Measurements from ENCODE around the gene ANKFN1.

The ANKFN1 gene

GRCh38 chr17:56175299-56175955 is 22.2 kb downstream of the ANKFN1 start:
- TF ChIP-seq, protein P1, sequence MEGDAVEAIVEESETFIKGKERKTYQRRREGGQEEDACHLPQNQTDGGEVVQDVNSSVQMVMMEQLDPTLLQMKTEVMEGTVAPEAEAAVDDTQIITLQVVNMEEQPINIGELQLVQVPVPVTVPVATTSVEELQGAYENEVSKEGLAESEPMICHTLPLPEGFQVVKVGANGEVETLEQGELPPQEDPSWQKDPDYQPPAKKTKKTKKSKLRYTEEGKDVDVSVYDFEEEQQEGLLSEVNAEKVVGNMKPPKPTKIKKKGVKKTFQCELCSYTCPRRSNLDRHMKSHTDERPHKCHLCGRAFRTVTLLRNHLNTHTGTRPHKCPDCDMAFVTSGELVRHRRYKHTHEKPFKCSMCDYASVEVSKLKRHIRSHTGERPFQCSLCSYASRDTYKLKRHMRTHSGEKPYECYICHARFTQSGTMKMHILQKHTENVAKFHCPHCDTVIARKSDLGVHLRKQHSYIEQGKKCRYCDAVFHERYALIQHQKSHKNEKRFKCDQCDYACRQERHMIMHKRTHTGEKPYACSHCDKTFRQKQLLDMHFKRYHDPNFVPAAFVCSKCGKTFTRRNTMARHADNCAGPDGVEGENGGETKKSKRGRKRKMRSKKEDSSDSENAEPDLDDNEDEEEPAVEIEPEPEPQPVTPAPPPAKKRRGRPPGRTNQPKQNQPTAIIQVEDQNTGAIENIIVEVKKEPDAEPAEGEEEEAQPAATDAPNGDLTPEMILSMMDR (IDR thresholded peaks at IDR 0.05): no peak
- intact Hi-C loops (cut with DNase I; ENCODE audit: low total_unique reads): no loop called here
- no peak for DNase-seq
- Histone ChIP-seq H3K4me1 (peaks cover 0 to 7% (median 0%) of the 10 kb centered on the region in 4 donors), H3K27me3 (no peaks in the 10 kb centered on the region), H3K9me3 (no peaks in the 10 kb centered on the region), H3K4me3 (no peak overlapping the region), H3K27ac (no peak overlapping the region), H3K36me3 (no peaks in the 10 kb centered on the region)

GRCh38 chr17:56176091-56176490 is 22.8 kb downstream of the ANKFN1 start:
- no peak overlapping the region for H3K27ac ChIP-seq
- intact Hi-C loops (cut with DNase I; ENCODE audit: low total_unique reads): no loop called here
- no peak for DNase-seq
- TF ChIP-seq, protein P1 (IDR thresholded peaks at IDR 0.05): no peak
- H3K9me3 ChIP-seq: no peaks in the 10 kb centered on the region
- no peaks in the 10 kb centered on the region for H3K36me3 ChIP-seq
- no peaks in the 10 kb centered on the region for H3K27me3 ChIP-seq
- no peak overlapping the region for H3K4me3 ChIP-seq
- H3K4me1 ChIP-seq: peaks cover 0 to 7% (median 0%) of the 10 kb centered on the region in 4 donors

- no peak for DNase-seq
- Histone ChIP-seq H3K4me3 (no peak overlapping the region), H3K27me3 (no peaks in the 10 kb centered on the region), H3K9me3 (no peaks in the 10 kb centered on the region), H3K36me3 (no peaks in the 10 kb centered on the region), H3K27ac (no peak overlapping the region), H3K4me1 (peaks cover 0 to 7% (median 0%) of the 10 kb centered on the region in 4 donors)
- TF ChIP-seq, protein P1 (IDR thresholded peaks at IDR 0.05): no peak
- intact Hi-C loops (cut with DNase I; ENCODE audit: low total_unique reads): no loop called here
These were observed 24.1 kb downstream of the ANKFN1 start for GRCh38 chr17:56177361-56177760.

DNA sequence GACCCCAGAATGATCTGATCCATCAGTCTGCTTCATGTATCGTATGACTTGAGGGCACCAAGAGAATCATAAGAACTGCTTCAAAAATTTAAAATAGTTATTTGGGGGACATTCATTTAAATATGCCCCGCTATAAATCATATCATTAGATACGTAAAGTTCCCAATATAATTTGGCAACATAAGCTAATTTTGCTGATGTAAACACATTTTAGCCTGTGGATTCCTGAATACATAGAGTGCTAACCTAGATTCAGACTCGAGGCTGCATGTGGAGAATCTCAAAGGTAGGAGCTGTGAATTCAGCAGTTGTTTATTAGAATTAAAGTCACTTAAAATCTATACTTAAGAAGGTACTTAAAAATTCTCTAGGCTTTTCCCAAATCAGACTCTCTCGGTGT is 24.9 kb downstream of the ANKFN1 start:
- peaks cover 0 to 7% (median 0%) of the 10 kb centered on the region in 4 donors for H3K4me1 ChIP-seq
- no peak overlapping the region for H3K4me3 ChIP-seq
- intact Hi-C loops (cut with DNase I; ENCODE audit: low total_unique reads): no loop called here
- no peak for DNase-seq
- TF ChIP-seq, protein P1 (IDR thresholded peaks at IDR 0.05): no peak
- no peaks in the 10 kb centered on the region for H3K9me3 ChIP-seq
- H3K27me3 ChIP-seq: no peaks in the 10 kb centered on the region
- no peaks in the 10 kb centered on the region for H3K36me3 ChIP-seq
- no peak overlapping the region for H3K27ac ChIP-seq

- no peaks in the 10 kb centered on the region for H3K36me3 ChIP-seq
- no peak overlapping the region for H3K27ac ChIP-seq
- no peaks in the 10 kb centered on the region for H3K4me1 ChIP-seq
- no peak for DNase-seq
- no peak overlapping the region for H3K4me3 ChIP-seq
- no peaks in the 10 kb centered on the region for H3K27me3 ChIP-seq
- no peaks in the 10 kb centered on the region for H3K9me3 ChIP-seq
- intact Hi-C loops (cut with DNase I; ENCODE audit: low total_unique reads): no loop called here
- TF ChIP-seq, protein P1 (IDR thresholded peaks at IDR 0.05): no peak
These were observed 28.8 kb downstream of the ANKFN1 start for GRCh38 chr17:56182081-56182480.

All from tibial artery (tissue), 4 donors.